H1 (cell line): Measurements from ENCODE around the gene PPIF. TPM values are rescaled to one million over a fixed set of nuclear protein-coding genes. Genes with fewer than 3 reads are reported as not detected.

Source experiments
- E2F6 ChIP-seq: IDR thresholded peaks from 2 replicates; pipeline ENCODE4 v1.6.1; 2012; ENCODE audit warnings: inconsistent platforms
- SAP30 ChIP-seq: fragments of 300-600 bp; sonication (generic); IDR thresholded peaks from 2 replicates; pipeline ENCODE4 v1.7.1; 2012; ENCODE audit warnings: low read length, moderate library complexity, mild to moderate bottlenecking, inconsistent platforms; ENCODE audit not compliant: insufficient read depth, insufficient replicate concordance
- SIRT6 ChIP-seq: IDR thresholded peaks from one replicate; pipeline ENCODE4 v1.7.1; 2012; ENCODE audit warnings: low read length, inconsistent platforms
- SP1 ChIP-seq: IDR thresholded peaks from 2 replicates; pipeline ENCODE4 v1.6.1; 2011; ENCODE audit warnings: low read depth, low read length
- SP4 ChIP-seq: IDR thresholded peaks from 2 replicates; pipeline ENCODE4 v1.6.1; 2012; ENCODE audit warnings: low read length, inconsistent platforms
- TAF7 ChIP-seq: optimal IDR thresholded peaks from 2 replicates; pipeline ENCODE3; 2011; ENCODE audit warnings: low read depth, mild to moderate bottlenecking, inconsistent platforms, low read length, moderate library complexity, borderline replicate concordance
- polyA plus RNA-seq, 7 experiments: library from polyadenylated mRNA; depleted of rRNA in 3 of 7; stranded (reverse) in 5 of 7; unstranded in 2 of 7; fragments of >200 nt in 5 of 7; fragments of 200-250 nt in 2 of 7; gene quantifications; 1 replicate in 5 of 7; 2 replicates in 1 of 7; 4 replicates in 1 of 7; pipeline versions ENCODE4 v1.2.1 to v1.2.3, GENCODE V29; 2011 to 2013; ENCODE audit warnings: missing spikeins in 2 of 7, mixed read lengths in 2 of 7
- total RNA-seq: library from RNA; stranded (reverse); fragmentation: NEBNext Ultra II Directional; extraction: Animal tissue kit (Norgen Biotek cat#: 25700); gene quantifications from 2 replicates; pipeline ENCODE4 v1.2.1, GENCODE V29; 2021

PPIF gene
- total and polyA plus RNA-seq, 2 of the 8 experiments (the other 6 are each of a cell fraction or from before 2014, with no cell fraction given) = 70.2 to 77.6 TPM

GRCh38 chr10:79305988-79306387, 41.3 kb upstream of the PPIF start (continued):
- no peak for TF ChIP-seq E2F6
- TF ChIP-seq SAP30 = no peak
- TF ChIP-seq SIRT6 = no peak
- no peak for TF ChIP-seq TAF7
- TF ChIP-seq SP1 = no peak
- no peak for TF ChIP-seq SP4
